ENCODE results near the gene GSTM3.
A peak's percentile ranks its signal among the peaks of the same experiment; 100 is the strongest.

Gene GSTM3

GRCh38 chr1:109721971-109722370, 18.9 kb downstream of the GSTM3 start:
- no peaks in the 10 kb centered on the region for H3K9me3 ChIP-seq (ENCODE audit: control insufficient read depth, insufficient read depth, low read depth, low read length)
- ChIA-PET CTCF (no interaction called here), POLR2A (no interaction called here)
- no peak for TF ChIP-seq ZNF350 (tag by site-specific recombination; IDR thresholded peaks at IDR 0.05)
- peak; percentile 17 for TF ChIP-seq SETDB1 (IDR thresholded peaks at IDR 0.05; ENCODE audit: insufficient read length, low read length)
- no peaks in the 10 kb centered on the region for H3K4me1 ChIP-seq (ENCODE audit: control insufficient read depth, insufficient read depth, low read length)
- no peak overlapping the region for H3K27ac ChIP-seq (ENCODE audit: extremely low read depth, low read depth, low read length)
- no peaks in the 10 kb centered on the region for H3K36me3 ChIP-seq (ENCODE audit: control insufficient read depth in 2 of 2, insufficient read depth in 1 of 2, low read length in 2 of 2)
- H3K4me3 ChIP-seq (ENCODE audit: low read depth, low read length), result no peak overlapping the region

- CTCF ChIA-PET, result interaction anchor here (0.5 to 2.0 kb wide), 3 partner anchors 9 to 231 kb away, joined by 4 read pairs; partner anchors contain the start of gene GSTM5
- POLR2A ChIA-PET, result no interaction called here
- Histone ChIP-seq H3K4me1 (ENCODE audit: control insufficient read depth, insufficient read depth, low read length) (no peaks in the 10 kb centered on the region), H3K9me3 (ENCODE audit: control insufficient read depth, insufficient read depth, low read depth, low read length) (no peaks in the 10 kb centered on the region), H3K36me3 (ENCODE audit: control insufficient read depth in 2 of 2, insufficient read depth in 1 of 2, low read length in 2 of 2) (no peaks in the 10 kb centered on the region), H3K4me3 (ENCODE audit: low read depth, low read length) (no peak overlapping the region), H3K27ac (ENCODE audit: extremely low read depth, low read depth, low read length) (no peak overlapping the region)
- no peak for TF ChIP-seq ZBTB49 (tag by site-specific recombination; IDR thresholded peaks at IDR 0.05; ENCODE audit: low read depth)
- no peak for TF ChIP-seq ZNF513 (tag by site-specific recombination; IDR thresholded peaks at IDR 0.05)
- TF ChIP-seq ZNF768 (tag by site-specific recombination; IDR thresholded peaks at IDR 0.05), result no peak
- no peak for TF ChIP-seq ZNF404 (tag by site-specific recombination; IDR thresholded peaks at IDR 0.05)
- no peak for TF ChIP-seq ZNF138 (tag by site-specific recombination; IDR thresholded peaks at IDR 0.05; ENCODE audit: borderline replicate concordance)
- no peak for TF ChIP-seq PRDM2 (tag by site-specific recombination; IDR thresholded peaks at IDR 0.05; ENCODE audit: borderline replicate concordance)
- TF ChIP-seq ZNF18 (tag by site-specific recombination; IDR thresholded peaks at IDR 0.05), result no peak
Measured at GRCh38 chr1:109721042-109721441, 19.8 kb downstream of the GSTM3 start.

All from HEK293 (cell line).